Fibroblast of villous mesenchyme (primary cell): ENCODE data around the gene DDX11. TPM values are rescaled to one million over a fixed set of nuclear protein-coding genes. Genes with fewer than 3 reads are reported as not detected.
"Not testable (repeated sequence)": the region's sequence is repeated elsewhere in the genome, so short reads cannot be mapped to it uniquely, and the experiment has no call there.

Experiments used
- DNase-seq: peaks from one replicate; pipeline ENCODE4 v3.0.0-alpha.2; 2010; ENCODE audit warnings: low read depth
- H3K4me3 ChIP-seq: 2 replicates; pipeline ENCODE4 v1.5.1; 2011; ENCODE audit warnings: low read depth, mild to moderate bottlenecking, low read length
- total RNA-seq: library from RNA; depleted of rRNA; stranded (reverse); fragments of >200 nt; gene quantifications from 2 replicates; pipeline ENCODE4 v1.2.3, GENCODE V29; 2012
- TF ChIP-seq, protein P1 (sequence below): IDR thresholded peaks from 2 replicates; pipeline ENCODE4 v1.5.1; 2012; ENCODE audit warnings: low read depth, mild to moderate bottlenecking, low read length; ENCODE audit not compliant: insufficient read depth

Gene DDX11
- total RNA-seq, 1 donor, result 18.1 TPM

DNA sequence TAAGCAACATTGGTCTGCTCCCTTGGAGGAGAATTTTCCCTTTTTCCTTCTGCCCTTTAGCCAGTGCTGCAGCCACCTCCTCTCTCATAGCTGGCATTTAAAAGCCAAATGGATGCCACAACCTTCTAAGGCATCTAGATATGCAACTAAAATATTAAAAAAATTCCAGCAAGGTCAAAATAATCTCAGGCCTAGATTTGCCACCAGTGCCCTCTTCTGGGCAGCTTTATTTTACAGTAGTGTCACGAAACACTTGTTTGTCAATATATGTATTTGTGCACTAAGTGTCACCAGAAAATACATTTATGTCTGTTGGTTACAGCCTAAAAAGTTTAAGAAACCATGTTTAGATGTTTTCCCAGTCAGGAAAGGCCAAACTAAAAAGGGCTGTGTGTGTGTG is 19.7 kb upstream of the DDX11 start:
- not testable (repeated sequence) for DNase-seq

DNA sequence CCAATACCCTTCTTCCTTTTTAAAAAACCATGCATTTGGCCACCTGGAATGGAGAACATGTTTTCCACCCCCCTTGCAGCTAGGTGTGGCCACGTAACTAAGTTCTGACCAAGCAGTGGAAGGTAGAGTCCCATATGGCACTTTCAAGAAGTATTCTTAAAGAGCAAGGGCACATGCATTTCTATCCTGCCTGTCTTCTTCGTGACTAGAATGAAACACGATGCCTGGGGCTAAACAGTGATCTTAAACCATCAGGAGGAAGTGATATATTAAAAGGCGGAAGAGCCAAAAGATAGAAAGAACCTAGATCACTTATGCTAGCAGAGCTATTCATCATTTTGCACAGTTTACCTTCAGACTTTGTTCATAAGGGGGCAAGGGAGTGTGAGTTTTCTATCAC is 16.0 kb upstream of the DDX11 start:
- H3K4me3 ChIP-seq, result no peak overlapping the region
- TF ChIP-seq, protein P1, sequence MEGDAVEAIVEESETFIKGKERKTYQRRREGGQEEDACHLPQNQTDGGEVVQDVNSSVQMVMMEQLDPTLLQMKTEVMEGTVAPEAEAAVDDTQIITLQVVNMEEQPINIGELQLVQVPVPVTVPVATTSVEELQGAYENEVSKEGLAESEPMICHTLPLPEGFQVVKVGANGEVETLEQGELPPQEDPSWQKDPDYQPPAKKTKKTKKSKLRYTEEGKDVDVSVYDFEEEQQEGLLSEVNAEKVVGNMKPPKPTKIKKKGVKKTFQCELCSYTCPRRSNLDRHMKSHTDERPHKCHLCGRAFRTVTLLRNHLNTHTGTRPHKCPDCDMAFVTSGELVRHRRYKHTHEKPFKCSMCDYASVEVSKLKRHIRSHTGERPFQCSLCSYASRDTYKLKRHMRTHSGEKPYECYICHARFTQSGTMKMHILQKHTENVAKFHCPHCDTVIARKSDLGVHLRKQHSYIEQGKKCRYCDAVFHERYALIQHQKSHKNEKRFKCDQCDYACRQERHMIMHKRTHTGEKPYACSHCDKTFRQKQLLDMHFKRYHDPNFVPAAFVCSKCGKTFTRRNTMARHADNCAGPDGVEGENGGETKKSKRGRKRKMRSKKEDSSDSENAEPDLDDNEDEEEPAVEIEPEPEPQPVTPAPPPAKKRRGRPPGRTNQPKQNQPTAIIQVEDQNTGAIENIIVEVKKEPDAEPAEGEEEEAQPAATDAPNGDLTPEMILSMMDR, result no peak
- DNase-seq, result no peak

More for the DNA sequence above, 19.7 kb upstream of the DDX11 start:
- not testable (repeated sequence) for H3K4me3 ChIP-seq

DNA sequence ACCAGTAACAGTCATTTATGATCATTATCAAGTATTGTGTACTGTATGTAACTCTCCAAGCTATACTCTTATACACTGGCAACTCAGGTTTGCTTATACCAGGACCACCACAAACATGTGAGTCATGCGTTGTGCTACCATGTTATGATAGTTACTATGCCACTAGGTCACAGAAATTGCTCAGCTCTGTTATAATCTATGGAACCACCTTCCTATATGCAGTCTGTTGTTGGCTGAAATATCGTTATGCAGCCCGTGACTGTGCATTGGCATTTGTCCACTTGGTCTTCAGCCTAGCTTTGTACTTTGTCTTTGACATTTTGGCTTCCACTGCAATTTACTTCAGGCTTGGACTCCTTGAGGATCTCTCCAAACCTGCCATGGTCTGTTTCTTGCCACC is 7.5 kb upstream of the DDX11 start:
- DNase-seq, result peak; percentile 3
- not testable (repeated sequence) for H3K4me3 ChIP-seq

DNA sequence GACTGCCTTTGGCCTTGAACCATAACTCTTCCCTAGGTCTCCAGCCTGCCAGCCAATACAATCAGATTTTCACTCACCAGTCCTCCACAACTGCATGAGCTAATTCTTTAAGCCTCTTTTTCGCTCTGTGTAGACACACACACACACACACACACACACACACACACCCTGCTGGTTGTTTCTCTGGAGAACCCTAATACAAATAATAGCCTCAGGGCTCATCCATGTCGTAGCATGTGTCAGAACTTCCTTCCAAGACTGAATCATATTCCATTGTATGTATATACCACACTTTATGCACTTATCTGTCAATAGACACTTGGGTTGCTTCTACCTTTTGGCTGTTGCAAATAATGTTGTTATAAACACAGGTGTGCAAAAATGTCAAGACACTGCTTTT is 6.0 kb upstream of the DDX11 start:
- not testable (repeated sequence) for H3K4me3 ChIP-seq, DNase-seq

DNA sequence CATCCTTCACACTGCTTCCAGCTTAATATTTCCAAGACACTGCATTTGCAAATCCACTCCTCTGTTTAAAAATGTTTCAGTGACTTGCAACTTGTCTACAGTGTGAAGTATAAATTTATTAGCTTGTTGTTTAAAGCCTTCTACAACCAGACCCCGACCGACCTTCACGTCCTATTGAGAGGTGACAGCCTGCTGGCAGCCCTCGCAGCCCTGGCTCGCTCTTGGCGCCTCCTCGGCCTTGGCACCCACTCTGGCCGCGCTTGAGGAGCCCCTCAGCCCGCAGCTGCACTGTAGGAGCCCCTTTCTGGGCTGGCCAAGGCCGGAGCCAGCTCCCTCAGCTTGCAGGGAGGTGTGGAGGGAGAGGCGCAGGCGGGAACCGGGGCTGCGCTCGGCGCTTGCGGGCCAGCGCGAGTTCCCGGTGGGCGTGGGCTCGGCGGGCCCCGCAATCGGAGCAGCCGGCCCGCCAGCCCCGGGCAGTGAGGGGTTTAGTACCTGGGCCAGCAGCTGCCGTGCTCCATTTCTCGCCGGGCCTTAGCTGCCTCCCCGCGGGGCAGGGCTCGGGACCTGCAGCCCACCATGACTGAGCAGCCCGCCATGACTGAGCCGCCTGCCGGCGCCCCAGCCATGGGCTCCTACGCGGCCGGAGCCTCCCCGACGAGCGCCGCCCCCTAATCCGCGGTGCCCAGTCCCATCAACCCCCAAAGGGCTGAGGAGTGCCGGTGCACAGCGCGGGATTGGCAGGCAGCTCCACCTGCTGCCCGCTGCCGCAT is 2.5 kb upstream of the DDX11 start:
- not testable (repeated sequence) for DNase-seq

DNA sequence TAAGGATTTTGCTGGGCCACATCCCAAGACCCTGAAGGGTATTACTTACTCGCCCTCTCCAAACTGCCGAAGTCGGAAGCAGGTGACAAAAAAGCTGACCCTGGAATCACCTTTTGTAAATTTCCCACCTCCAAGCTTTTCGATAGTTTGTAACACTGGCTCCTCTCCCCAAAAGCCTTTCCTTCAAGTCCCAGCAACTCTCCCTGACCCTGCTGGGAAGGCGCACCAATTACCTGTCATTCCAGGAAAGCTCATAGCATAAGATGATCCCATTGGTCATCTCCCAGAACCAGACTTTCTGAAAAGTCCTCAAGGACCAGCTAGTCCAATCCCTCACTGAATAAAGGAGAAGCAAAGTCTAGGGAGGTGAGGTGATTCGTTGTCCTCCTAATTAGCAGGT is 698 bp upstream of the DDX11 start:
- not testable (repeated sequence) for DNase-seq
- H3K4me3 ChIP-seq, result peak overlapping the region; percentile 72

More for the DNA sequence above, 2.5 kb upstream of the DDX11 start:
- not testable (repeated sequence) for H3K4me3 ChIP-seq

DNA sequence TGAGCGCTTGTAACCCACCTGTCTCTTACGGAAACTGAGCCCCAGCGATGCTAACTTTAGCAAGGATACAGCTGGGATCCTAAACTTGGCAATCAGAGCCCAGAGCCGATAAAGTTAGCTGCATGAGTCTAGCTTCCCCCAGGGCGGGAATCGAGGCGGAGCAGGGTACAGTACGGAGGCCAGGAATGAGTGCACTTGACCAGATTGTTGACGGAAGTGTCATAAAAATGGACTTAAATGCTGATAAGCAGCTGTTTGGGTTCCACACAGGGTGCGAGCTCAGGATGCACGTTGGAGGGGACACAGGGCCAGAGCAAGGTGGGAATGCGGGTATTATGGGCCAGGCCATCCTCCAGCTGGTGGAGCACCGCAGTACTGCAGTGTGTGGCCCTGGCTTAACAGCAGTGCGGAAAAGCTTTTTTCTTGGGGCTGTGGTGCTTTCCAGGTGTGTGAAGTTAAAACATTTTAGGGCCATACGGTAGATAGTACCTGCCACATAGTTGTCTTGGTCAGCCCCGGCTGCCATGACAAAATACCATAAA is 744 bp downstream of the DDX11 start:
- TF ChIP-seq, protein P1, result peak; percentile 37
- peak overlapping the region; percentile 72 for H3K4me3 ChIP-seq
- DNase-seq, result not testable (repeated sequence)

DNA sequence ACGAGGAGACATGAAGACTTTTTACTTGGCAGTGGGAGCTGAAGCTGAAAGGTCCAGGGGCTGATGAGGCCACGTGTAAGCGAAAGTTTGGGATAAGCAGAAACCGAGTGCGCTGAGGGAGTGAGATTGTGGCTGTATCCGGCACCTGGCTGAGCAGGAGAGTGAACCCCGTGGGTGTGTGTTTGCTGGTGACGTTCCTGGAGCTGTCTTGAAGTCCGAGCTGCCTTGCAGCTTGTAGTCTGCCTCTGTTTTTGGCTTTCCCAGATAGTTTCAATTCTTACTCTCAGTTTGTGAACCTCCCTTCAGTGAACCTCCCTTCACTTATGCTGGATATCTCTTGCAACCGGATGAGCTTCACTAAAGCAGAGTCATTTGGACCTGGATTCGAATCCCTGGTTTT is 2.5 kb downstream of the DDX11 start:
- DNase-seq, result not testable (repeated sequence)

DNA sequence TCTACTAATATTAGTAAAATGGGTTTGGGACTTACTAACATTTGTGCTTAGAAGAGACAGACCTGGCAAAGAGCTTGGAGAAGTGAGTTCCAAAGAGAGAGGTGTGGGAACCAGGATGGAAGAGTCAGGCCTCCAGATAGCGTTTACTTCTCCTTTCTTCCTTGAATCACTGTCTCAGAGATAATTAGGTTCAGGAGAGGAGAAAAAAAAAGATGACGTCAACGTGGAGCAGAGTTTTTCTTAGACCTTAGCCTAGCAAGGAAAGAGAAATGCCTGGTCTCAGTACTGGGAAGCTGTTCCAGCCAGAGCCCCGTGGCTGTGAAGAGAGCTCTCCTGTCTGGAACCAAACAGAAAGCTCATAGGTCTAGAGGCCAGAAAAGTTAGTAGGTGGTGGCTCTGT is 3.4 kb downstream of the DDX11 start:
- DNase-seq, result not testable (repeated sequence)

More for the DNA sequence above, 2.5 kb downstream of the DDX11 start:
- H3K4me3 ChIP-seq, result not testable (repeated sequence)

DNA sequence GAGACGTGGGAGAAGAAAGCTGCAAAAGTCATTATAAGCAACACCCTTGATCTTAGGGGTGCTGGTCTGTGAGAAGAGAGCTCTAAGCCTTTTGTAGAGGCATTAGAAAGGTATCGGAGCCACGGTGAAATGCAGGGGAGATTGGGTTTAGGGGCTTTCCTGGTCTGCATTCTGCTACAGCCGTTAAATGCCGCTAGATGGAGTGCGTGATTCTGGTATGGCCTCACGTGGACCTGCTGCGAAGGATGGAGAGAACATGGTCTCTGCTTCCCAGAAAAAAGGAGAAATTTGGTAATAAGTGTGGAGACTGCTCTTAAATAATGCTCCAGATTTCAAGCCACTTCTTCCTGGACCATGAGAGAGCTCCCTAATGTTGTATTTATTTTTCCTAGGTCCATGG is 4.3 kb downstream of the DDX11 start:
- H3K4me3 ChIP-seq, result not testable (repeated sequence)
- DNase-seq, result peak; percentile 22

More for the DNA sequence above, 3.4 kb downstream of the DDX11 start:
- H3K4me3 ChIP-seq, result not testable (repeated sequence)

DNA sequence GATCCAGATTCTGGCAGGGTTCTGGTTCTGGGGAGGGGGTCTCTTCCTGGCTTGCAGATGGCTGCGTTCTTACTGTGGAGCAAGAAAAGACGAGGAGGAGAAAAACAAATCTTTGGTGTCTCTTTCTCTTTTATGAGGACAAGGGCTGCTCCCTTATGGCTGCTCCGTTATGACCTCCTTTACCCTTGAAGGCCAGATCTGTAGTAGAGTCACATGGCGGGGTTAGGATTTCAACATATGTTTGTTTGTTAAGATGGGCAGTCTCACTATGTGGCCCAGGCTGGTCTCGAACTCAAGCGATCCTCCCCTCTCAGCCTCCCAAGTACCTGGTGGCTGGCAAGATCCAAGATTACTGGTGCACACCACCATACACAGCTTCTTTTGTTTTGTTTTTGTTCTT is 5.8 kb downstream of the DDX11 start:
- peak; percentile 6 for DNase-seq
- H3K4me3 ChIP-seq, result not testable (repeated sequence)

DNA sequence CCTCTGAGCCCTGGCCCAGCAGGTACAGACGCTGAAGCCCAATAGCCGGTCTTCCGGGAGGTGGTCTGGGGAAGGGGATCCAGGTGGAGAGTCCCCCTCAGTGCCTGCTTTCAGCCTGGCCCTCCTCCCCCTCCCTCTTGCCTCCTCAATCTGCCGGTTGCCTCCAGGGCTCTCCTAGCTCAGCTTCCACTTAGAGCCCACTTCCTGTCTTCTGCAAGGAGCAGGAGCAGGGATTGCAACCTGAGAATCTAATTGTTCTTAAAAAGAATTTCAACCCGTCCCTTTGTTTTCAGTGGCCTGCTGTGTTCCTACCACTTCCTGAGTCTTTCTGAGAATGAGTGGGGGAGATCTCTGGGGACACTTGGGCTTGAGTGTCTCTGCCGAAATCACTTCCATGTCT is 6.6 kb downstream of the DDX11 start:
- not testable (repeated sequence) for H3K4me3 ChIP-seq, DNase-seq

DNA sequence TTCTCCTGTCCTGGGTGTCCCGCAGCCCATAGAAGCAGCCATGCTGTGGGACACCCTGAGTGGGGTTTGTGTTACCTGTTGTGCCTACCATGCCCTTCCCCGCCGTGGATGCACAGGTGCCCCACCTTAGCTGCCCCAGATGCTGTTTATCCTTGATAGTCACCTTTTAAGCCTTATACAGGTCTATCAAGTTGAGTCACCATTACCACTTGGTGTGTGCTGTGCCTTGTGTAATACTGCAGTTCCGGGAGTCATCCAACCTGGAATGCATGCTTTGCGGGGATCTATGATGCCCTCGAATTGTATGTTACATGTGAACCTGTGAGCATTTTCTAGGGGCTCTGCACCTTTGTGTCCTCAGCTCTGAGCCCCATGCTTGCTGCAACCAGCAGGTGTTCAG is 7.6 kb downstream of the DDX11 start:
- not testable (repeated sequence) for DNase-seq, H3K4me3 ChIP-seq

DNA sequence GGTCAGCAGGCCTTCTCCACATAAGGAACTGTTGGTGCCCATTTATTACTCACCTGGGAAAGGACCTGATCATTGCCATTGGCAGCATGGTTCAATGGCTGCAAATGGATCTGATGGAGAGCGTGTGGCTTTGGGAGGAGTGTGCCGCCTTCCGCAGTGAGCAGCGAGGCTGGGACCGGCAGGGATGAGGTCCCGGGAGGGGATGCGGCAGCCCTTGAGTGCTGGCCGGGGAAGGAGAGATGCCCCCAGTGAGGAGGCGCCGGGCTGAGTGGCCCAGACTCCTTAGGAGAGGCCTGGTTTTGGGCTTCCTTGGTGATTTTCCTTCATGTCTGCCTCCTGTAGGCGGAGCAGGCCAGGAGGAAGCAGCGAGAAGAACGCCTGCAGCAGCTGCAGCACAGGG is 10.6 kb downstream of the DDX11 start:
- not testable (repeated sequence) for H3K4me3 ChIP-seq, DNase-seq

DNA sequence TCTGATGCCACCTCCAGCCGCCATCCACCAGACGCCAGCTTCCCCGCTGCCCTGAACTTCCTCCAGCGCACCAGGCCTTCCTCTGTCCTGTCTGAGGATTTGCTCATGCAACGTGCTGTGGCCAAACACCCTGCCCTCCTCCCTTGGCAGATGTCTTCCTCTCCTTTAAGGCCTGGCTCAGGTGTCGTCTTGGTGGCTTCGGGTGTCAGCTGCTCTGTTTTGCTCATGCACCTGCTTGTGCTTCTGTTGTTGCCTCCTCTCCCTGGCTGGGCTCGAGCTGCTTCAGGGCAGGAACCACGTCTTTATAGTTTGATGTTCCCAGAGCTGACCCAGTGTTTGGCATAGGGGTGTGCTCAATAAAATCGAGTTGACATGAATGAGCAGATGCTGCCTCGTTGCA is 12.4 kb downstream of the DDX11 start:
- not testable (repeated sequence) for H3K4me3 ChIP-seq

DNA sequence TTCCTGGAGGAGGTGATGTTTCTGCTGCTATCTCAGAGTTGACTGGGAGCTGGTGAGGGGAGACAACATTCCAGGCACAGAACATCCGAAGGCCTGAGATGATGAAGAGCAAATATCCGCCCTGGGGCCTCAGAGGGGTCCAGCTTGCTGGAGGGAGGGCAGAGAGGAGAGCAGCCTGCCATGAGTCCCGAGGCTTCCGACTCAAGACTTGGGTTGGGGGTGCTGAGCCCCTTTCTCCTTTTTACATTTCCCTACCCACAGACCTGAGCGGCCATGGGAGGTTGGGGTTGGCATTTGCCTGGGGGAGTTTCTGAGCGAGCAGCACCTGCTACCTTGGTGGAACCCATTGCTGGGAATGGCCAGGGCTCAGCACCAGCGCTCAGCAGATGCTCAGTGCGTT is 13.8 kb downstream of the DDX11 start:
- not testable (repeated sequence) for DNase-seq, H3K4me3 ChIP-seq

More for the DNA sequence above, 12.4 kb downstream of the DDX11 start:
- not testable (repeated sequence) for DNase-seq

DNA sequence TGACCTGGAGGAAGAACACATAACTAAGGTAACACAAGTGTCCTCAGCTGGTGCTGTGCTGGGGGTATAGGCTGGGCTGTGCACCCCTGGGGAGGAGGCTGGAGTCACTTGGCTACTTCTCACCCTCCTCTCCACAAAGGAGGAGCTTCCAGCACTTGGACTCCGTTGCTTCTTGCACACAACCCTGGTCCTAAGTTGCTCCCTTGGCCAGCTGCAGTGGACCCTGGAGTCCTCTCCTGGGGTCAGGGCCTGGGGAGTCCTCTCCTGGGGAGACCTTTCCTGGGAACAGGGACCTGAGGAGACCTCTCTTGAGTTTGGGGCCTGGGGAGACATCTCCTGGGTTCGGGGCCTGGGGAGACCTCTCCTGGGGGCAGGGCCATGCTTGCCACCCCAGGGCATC is 14.3 kb downstream of the DDX11 start:
- DNase-seq, H3K4me3 ChIP-seq: not testable (repeated sequence)
